HL-60 (cell line): ENCODE measurements around the gene PPAN.

Source experiments
- DNase-seq, 2 experiments: peaks; one replicate each; pipeline ENCODE4 v3.0.0-alpha.2; 2010 to 2020; ENCODE audit warnings: low read depth in 1 of 2, low spot score in 1 of 2
- H3K27ac ChIP-seq: fragments of 250-450 bp; sonication (Bioruptor Pico); replicated peaks from 2 replicates; pipeline ENCODE4 v1.5.1; 2020; ENCODE audit warnings: mild to moderate bottlenecking, moderate library complexity
- H3K27me3 ChIP-seq: fragments of 250-450 bp; sonication (Bioruptor Pico); 2 replicates; pipeline ENCODE4 v1.5.1; 2021; ENCODE audit warnings: mild to moderate bottlenecking, moderate library complexity; ENCODE audit not compliant: insufficient read depth, poor library complexity, severe bottlenecking
- H3K4me3 ChIP-seq: replicated peaks from 2 replicates; pipeline ENCODE4 v1.5.1; 2011; ENCODE audit warnings: mild to moderate bottlenecking, control low read depth, low read length; ENCODE audit not compliant: insufficient read depth
- CTCF ChIP-seq: IDR thresholded peaks from one replicate; pipeline ENCODE4 v1.5.1; 2011; ENCODE audit warnings: low read length, control low read depth, inconsistent platforms; ENCODE audit not compliant: insufficient read depth
- GABPA ChIP-seq: IDR thresholded peaks from 2 replicates; pipeline ENCODE4 v1.6.1; 2012; ENCODE audit warnings: low read depth
- POLR2AphosphoS5 ChIP-seq: IDR thresholded peaks from 2 replicates; pipeline ENCODE4 v1.6.1; 2012; ENCODE audit warnings: low read depth
- REST ChIP-seq: IDR thresholded peaks from 2 replicates; pipeline ENCODE4 v1.6.1; 2012; ENCODE audit warnings: low read depth; ENCODE audit not compliant: insufficient replicate concordance
- SPI1 ChIP-seq: IDR thresholded peaks from 2 replicates; pipeline ENCODE4 v1.6.1; 2012; ENCODE audit warnings: low read depth, mild to moderate bottlenecking, borderline replicate concordance

Gene PPAN

DNA sequence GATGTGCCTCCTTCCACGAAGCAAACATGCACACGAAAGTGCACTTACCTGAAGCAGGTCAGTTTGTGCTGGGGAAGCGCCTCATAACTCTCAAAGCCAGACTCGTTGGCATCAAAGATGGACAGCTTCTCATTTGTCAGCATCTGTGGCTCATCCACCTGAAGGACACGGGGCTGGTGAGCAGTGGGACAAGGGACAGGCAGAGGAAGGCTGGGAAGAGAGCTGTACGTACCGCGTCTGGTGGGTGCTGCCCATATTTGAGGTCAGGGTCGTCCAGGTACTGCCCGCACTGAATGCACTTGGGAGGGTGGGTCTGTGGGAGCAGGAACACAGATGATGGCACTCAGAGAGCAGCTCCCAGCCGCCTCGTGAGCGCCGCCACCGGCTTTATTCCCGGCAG, 53.4 kb downstream of the PPAN start:
- TF ChIP-seq POLR2AphosphoS5 (no peak), GABPA (no peak), SPI1 (no peak), REST (no peak), CTCF (no peak)

More for the DNA sequence above, 53.4 kb downstream of the PPAN start:
- Histone ChIP-seq H3K4me3 (no peak overlapping the region), H3K27me3 (no peaks in the 10 kb centered on the region), H3K27ac (no peak overlapping the region)
- DNase-seq = no peak
